AG09309 (cell line): Measurements from ENCODE around the gene NUMA1.
A peak's percentile ranks its signal among the peaks of the same experiment; 100 is the strongest.

Source experiments
- DNase-seq: peaks from one replicate; pipeline ENCODE4 v3.0.0-alpha.2; 2010; ENCODE audit warnings: low read depth
- H3K4me3 ChIP-seq: 2 replicates; pipeline ENCODE4 v1.5.1; 2011; ENCODE audit warnings: mild to moderate bottlenecking, low read depth, low read length, moderate library complexity; ENCODE audit not compliant: control insufficient read depth
- TF ChIP-seq, protein P1 (sequence below): IDR thresholded peaks from 2 replicates; pipeline ENCODE4 v1.5.1; 2011; ENCODE audit warnings: mild to moderate bottlenecking, low read depth, low read length, inconsistent platforms; ENCODE audit not compliant: insufficient read depth, control insufficient read depth; ENCODE audit errors: missing control alignments

The NUMA1 gene

DNA sequence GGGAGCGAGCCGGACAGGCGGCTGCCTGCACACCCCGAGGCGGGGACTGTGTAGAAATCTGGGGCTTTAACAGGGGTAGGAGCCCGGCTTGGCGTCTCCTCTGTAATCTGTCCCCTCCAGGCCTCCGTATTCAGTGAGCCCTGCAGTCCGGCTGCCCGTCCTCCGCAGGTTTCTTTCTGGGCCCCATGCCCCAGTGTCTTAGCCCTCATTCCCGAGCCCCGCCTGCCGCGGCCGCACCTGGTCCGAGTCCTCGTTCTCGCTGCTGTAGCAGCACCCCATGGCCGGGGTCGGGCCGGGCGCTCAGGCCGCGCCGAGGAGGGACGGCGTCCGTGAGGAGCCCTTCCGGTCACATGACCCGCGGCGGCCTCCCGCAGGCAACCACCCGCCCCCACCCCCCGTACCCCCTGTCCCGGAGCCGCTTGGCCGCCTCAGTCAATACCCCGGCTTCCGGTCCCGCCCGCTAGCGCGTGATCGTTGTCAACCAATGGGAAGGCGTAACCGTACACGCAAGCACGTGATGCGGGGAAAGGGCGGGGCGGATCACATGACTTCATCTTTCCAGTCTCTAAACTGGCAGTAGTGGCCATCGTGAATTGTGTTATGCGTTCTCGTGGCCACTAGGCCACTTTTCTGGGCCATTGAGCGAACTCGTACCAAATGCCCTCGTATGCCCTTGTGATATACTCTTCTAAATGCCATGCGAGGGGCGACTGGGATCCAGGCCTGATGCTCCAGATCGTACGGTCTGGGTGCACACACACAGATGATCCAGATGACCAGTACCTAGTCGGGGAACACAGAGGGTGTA, 22.8 kb upstream of the NUMA1 start, which contains the start of gene LAMTOR1:
LAMTOR1 (minus strand) TSS at position 352 of the 808 bp plus-strand sequence; CDS start at position 279, 73 bp downstream.
- peak within 1 kb of the TSS; percentile 87 for H3K4me3 ChIP-seq
- peak; percentile 94 for DNase-seq
- TF ChIP-seq, protein P1, sequence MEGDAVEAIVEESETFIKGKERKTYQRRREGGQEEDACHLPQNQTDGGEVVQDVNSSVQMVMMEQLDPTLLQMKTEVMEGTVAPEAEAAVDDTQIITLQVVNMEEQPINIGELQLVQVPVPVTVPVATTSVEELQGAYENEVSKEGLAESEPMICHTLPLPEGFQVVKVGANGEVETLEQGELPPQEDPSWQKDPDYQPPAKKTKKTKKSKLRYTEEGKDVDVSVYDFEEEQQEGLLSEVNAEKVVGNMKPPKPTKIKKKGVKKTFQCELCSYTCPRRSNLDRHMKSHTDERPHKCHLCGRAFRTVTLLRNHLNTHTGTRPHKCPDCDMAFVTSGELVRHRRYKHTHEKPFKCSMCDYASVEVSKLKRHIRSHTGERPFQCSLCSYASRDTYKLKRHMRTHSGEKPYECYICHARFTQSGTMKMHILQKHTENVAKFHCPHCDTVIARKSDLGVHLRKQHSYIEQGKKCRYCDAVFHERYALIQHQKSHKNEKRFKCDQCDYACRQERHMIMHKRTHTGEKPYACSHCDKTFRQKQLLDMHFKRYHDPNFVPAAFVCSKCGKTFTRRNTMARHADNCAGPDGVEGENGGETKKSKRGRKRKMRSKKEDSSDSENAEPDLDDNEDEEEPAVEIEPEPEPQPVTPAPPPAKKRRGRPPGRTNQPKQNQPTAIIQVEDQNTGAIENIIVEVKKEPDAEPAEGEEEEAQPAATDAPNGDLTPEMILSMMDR: peak; percentile 38

DNA sequence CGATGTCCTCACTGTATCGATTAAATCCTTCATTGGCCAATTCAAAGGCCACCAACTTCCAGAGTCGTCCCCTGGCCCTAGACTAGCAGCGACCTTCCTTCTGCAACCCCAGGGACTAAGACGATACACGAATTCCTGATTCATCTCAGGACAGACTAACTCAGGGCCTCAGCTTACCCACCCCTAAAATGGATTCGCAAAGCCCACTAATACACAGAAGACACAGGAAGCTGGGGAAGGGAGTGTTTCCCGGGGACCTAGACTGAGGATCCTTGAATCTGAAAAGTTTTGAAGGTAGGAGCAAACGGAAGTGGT, 22.2 kb upstream of the NUMA1 start:
- TF ChIP-seq, protein P1: no peak
- no peak for DNase-seq
- peak overlapping the region; percentile 87 for H3K4me3 ChIP-seq

DNA sequence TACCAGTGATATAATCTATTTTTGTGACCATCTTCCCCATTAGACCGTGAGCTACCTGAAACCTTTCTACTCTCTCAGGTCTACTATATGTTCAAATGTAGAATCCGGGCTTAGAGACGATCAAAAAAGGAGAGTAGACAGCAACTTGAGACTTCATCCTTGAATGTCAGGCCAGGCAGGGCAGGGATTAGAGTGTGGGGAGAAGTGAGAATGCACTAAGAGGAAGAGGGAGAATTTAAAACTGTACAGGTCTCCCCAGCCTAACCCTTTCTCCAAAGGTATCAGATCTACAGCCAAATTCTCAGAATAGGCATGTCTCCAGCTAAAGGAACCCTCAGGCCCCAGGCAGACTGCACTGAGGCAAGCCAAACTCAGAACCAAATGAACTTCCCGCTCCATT, 21.8 kb upstream of the NUMA1 start:
- TF ChIP-seq, protein P1: no peak
- peak overlapping the region; percentile 87 for H3K4me3 ChIP-seq
- DNase-seq: no peak

DNA sequence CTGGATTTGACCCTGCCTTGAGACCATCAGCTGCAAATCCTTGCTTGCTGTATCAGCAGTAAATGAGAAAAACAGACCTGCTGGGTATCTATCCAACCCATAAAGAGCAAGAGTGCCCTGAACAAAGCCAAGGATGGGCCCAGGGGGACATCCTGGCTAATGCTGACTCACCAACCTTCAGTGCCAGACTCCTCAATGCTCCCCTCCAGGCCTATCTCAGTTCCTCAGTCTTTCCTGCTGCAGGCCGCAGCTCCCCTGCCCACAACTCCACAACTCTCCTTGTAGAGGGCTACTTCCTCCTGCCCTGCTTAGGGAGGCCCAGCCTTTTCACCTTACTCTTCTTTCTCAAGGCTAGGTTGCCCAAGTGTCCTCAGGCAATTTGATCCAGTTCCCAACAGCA, 20.1 kb upstream of the NUMA1 start:
- TF ChIP-seq, protein P1: no peak
- H3K4me3 ChIP-seq: no peak overlapping the region
- DNase-seq: no peak

DNA sequence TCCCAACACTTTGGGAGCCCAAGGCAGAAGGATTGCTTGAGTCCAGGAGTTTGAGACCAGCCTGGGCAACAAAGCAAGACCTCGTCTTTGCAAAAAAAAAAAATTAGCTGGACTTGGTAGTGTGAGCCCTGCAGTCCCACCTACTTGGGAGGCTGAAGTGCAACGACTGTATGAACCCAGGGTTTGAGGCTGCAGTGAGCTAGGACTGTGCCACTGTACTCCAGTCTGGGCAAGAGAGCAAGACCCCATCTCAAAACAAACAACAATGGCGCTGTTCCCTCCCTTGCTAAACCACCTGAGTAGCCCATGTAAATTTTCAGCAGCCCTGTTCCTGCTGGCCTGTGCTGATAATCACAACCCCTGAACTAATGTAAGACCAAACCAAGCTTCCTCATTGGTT, 19.7 kb upstream of the NUMA1 start:
- H3K4me3 ChIP-seq: no peak overlapping the region
- DNase-seq: no peak
- TF ChIP-seq, protein P1: no peak

DNA sequence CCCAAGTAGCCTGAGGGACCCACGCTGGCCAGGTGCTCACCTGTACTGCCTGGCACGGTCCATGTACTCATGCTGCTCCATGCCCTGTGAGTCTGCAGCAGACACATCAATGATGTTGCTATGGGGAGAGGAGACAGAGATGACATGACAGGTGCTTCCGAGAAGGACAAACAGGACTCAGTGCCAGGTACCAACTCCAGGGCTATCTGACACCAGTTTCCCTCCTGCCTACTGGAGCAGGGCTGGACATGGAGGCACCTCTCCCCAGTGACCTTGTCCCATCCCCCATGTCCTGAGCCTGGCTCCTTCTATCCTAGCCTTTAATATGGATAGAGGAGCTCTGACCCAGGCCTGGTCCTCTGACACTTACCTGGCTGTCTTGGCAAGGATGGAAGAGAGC, 18.4 kb upstream of the NUMA1 start:
- TF ChIP-seq, protein P1: no peak
- no peak for DNase-seq
- H3K4me3 ChIP-seq: no peak overlapping the region

DNA sequence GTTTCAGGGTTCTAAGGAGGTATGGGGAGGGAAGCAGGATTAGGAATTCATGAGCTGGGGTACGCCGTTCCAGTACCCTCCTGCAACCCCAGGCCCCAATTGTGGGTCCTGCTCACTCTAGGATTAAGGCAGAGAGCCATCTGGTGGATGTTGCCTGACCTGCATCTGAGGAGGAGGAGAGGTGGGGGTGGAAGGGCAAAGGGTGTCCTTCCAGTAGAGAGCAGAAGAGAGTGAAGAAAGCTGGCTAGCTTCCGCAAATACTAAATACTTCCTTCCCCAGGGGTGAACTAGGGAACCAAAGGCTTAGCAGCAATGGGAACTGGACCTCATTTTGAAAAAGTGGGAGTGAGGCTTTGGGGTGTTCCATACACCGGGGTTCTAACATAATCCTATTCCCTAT, 10.9 kb upstream of the NUMA1 start:
- no peak for DNase-seq
- no peak overlapping the region for H3K4me3 ChIP-seq
- TF ChIP-seq, protein P1: peak; percentile 89
